ENCODE results near the gene VAMP1. TPM values are rescaled to one million over a fixed set of nuclear protein-coding genes. Genes with fewer than 3 reads are reported as not detected.

The VAMP1 gene
- total and polyA plus RNA-seq, 2 of the 8 experiments (the other 6 are each of a cell fraction or from before 2014, with no cell fraction given): 10.8 to 23.1 TPM

GRCh38 chr12:6450091-6450868, 20.2 kb downstream of the VAMP1 start (continued):
- TF ChIP-seq ATF2 (IDR thresholded peaks at IDR 0.05; ENCODE audit: low read length): no peak
- TF ChIP-seq HDAC2 (IDR thresholded peaks at IDR 0.05; ENCODE audit: borderline replicate concordance in 1 of 2, low read depth in 2 of 2, low read length in 2 of 2): no peak
- TF ChIP-seq ZNF274 (IDR thresholded peaks at IDR 0.05; ENCODE audit: borderline replicate concordance, extremely low read depth, low read length): no peak

All from H1 (cell line).